ENCODE data around the gene TMTC1.

DNA sequence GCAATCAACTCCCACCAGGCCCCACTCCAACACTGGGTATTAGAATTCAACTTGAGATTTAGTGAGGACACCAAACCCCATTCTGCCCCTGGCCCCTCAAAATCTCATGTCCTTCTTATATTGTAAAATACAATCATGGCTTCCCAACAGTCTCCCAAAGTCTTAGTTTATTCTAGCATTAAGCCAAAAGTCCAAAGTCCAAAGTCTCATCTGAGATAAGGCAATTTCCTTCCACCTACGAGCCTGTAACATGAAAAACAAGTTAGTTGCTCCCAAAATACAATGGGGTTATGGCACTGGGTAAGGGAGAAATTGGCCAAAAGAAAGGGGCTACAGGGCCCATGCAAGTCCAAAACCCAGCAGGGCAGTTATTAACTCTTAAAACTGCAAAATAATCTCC lies 46.6 kb upstream of the TMTC1 start:
- TF ChIP-seq, protein P1, sequence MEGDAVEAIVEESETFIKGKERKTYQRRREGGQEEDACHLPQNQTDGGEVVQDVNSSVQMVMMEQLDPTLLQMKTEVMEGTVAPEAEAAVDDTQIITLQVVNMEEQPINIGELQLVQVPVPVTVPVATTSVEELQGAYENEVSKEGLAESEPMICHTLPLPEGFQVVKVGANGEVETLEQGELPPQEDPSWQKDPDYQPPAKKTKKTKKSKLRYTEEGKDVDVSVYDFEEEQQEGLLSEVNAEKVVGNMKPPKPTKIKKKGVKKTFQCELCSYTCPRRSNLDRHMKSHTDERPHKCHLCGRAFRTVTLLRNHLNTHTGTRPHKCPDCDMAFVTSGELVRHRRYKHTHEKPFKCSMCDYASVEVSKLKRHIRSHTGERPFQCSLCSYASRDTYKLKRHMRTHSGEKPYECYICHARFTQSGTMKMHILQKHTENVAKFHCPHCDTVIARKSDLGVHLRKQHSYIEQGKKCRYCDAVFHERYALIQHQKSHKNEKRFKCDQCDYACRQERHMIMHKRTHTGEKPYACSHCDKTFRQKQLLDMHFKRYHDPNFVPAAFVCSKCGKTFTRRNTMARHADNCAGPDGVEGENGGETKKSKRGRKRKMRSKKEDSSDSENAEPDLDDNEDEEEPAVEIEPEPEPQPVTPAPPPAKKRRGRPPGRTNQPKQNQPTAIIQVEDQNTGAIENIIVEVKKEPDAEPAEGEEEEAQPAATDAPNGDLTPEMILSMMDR (IDR thresholded peaks at IDR 0.05): no peak
- no peak for TF ChIP-seq POLR2A (IDR thresholded peaks at IDR 0.05)

Measured in uterus (tissue), 2 donors.